DOHH2 (cell line): Measurements from ENCODE around the gene SCAP.

Source experiments
- H3F3A ChIP-seq: fragments of 200-600 bp; sonication (generic), shearing (Covaris generic); 2 replicates; pipeline ENCODE4 v1.6.0; 2016; ENCODE audit warnings: antibody characterized with exemption, mild to moderate bottlenecking; ENCODE audit not compliant: control insufficient read depth, insufficient read depth
- H3K27ac ChIP-seq: fragments of 200-600 bp; sonication (generic); 2 replicates; pipeline ENCODE4 v1.5.1; 2014; ENCODE audit warnings: low read depth, mild to moderate bottlenecking, low read length, moderate library complexity
- H3K27me3 ChIP-seq: fragments of 200-600 bp; sonication (generic); 2 replicates; pipeline ENCODE4 v1.6.1; 2014; ENCODE audit warnings: mild to moderate bottlenecking, low read length, mixed read lengths; ENCODE audit not compliant: control insufficient read depth
- H3K36me3 ChIP-seq: fragments of 200-600 bp; sonication (generic); 2 replicates; pipeline ENCODE4 v1.6.1; 2014; ENCODE audit warnings: mild to moderate bottlenecking, low read length, moderate library complexity, mixed read lengths; ENCODE audit not compliant: control insufficient read depth
- H3K4me1 ChIP-seq: fragments of 200-600 bp; sonication (generic); 2 replicates; pipeline ENCODE4 v1.6.1; 2014; ENCODE audit warnings: mild to moderate bottlenecking, low read length, mixed read lengths; ENCODE audit not compliant: control insufficient read depth
- H3K4me2 ChIP-seq: fragments of 200-600 bp; sonication (generic); 2 replicates; pipeline ENCODE4 v1.6.0; 2014; ENCODE audit warnings: mild to moderate bottlenecking, low read length, moderate library complexity
- H3K4me3 ChIP-seq: fragments of 200-600 bp; sonication (generic); 2 replicates; pipeline ENCODE4 v1.5.1; 2014; ENCODE audit warnings: mild to moderate bottlenecking, low read length, mixed read lengths
- H3K79me2 ChIP-seq: fragments of 200-600 bp; sonication (generic); 2 replicates; pipeline ENCODE4 v1.6.1; 2014; ENCODE audit warnings: mild to moderate bottlenecking, low read length, mixed read lengths; ENCODE audit not compliant: control insufficient read depth
- H3K9me2 ChIP-seq: fragments of 200-600 bp; sonication (generic); replicated peaks from 2 replicates; pipeline ENCODE4 v1.6.1; 2014; ENCODE audit warnings: mild to moderate bottlenecking, low read length, mixed read lengths; ENCODE audit not compliant: control insufficient read depth
- H3K9me3 ChIP-seq: fragments of 200-600 bp; sonication (generic); 2 replicates; pipeline ENCODE4 v1.6.1; 2014; ENCODE audit warnings: antibody characterized with exemption, low read length, mixed read lengths; ENCODE audit not compliant: control insufficient read depth, insufficient read depth
- H4K20me1 ChIP-seq: fragments of 200-600 bp; sonication (generic); 2 replicates; pipeline ENCODE4 v1.6.0; 2014; ENCODE audit warnings: low read depth, mild to moderate bottlenecking, antibody characterized with exemption, low read length, moderate library complexity; ENCODE audit not compliant: control insufficient read depth, insufficient read depth
- CTCF ChIP-seq: fragments of 200-600 bp; sonication (generic); IDR thresholded peaks from one replicate; pipeline ENCODE4 v1.5.1; 2014; ENCODE audit warnings: antibody characterized with exemption, mild to moderate bottlenecking, low read depth, low read length; ENCODE audit not compliant: poor library complexity, severe bottlenecking
- EZH2phosphoT487 ChIP-seq: fragments of 200-600 bp; sonication (generic); IDR thresholded peaks from 2 replicates; pipeline ENCODE4 v1.6.1; 2017; ENCODE audit warnings: borderline replicate concordance, mild to moderate bottlenecking, antibody characterized with exemption, low read length, moderate library complexity, mixed read lengths

SCAP gene

GRCh38 chr3:47406762-47407149, 69.0 kb downstream of the SCAP start:
- TF ChIP-seq EZH2phosphoT487 (no peak), CTCF (peak; percentile 55)
- H3K4me3 ChIP-seq = no peak overlapping the region
- no peaks in the 10 kb centered on the region for H3K4me1 ChIP-seq
- no peaks in the 10 kb centered on the region for H3K9me2 ChIP-seq
- no peak overlapping the region for H3K27ac ChIP-seq
- H3K4me2 ChIP-seq = no peak overlapping the region
- no peaks in the 10 kb centered on the region for H3K27me3 ChIP-seq
- H3K36me3 ChIP-seq = peaks cover 36% of the 10 kb centered on the region
- no peaks in the 10 kb centered on the region for H3K9me3 ChIP-seq
- H3F3A ChIP-seq = no peaks in the 10 kb centered on the region
- H4K20me1 ChIP-seq = no peaks in the 10 kb centered on the region
- H3K79me2 ChIP-seq = no peaks in the 10 kb centered on the region

- H3K36me3 ChIP-seq = peaks cover 29% of the 10 kb centered on the region
- H3K4me1 ChIP-seq = no peaks in the 10 kb centered on the region
Observed at GRCh38 chr3:47405820-47406761, 69.7 kb downstream of the SCAP start.

GRCh38 chr3:47404955-47405790, 70.6 kb downstream of the SCAP start:
- Histone ChIP-seq H3K36me3 (peaks cover 28% of the 10 kb centered on the region), H3K27ac (no peak overlapping the region), H3K4me2 (no peak overlapping the region), H3K4me3 (no peak overlapping the region), H3K4me1 (no peaks in the 10 kb centered on the region), H4K20me1 (no peaks in the 10 kb centered on the region), H3F3A (no peaks in the 10 kb centered on the region), H3K9me2 (no peaks in the 10 kb centered on the region), H3K79me2 (no peaks in the 10 kb centered on the region), H3K9me3 (no peaks in the 10 kb centered on the region), H3K27me3 (no peaks in the 10 kb centered on the region)
- TF ChIP-seq CTCF (no peak), EZH2phosphoT487 (no peak)

More at GRCh38 chr3:47405820-47406761, 69.7 kb downstream of the SCAP start:
- H3K9me3 ChIP-seq = no peaks in the 10 kb centered on the region
- H3K4me2 ChIP-seq = no peak overlapping the region
- no peaks in the 10 kb centered on the region for H3K79me2 ChIP-seq
- TF ChIP-seq CTCF (no peak), EZH2phosphoT487 (no peak)
- H3K27ac ChIP-seq = no peak overlapping the region
- no peaks in the 10 kb centered on the region for H3K27me3 ChIP-seq
- H3K4me3 ChIP-seq = no peak overlapping the region
- H4K20me1 ChIP-seq = no peaks in the 10 kb centered on the region
- no peaks in the 10 kb centered on the region for H3F3A ChIP-seq
- no peaks in the 10 kb centered on the region for H3K9me2 ChIP-seq
